ENCODE data around the gene CDADC1.
"Not testable (repeated sequence)": the region's sequence is repeated elsewhere in the genome, so short reads cannot be mapped to it uniquely, and the experiment has no call there.

CDADC1 gene

DNA sequence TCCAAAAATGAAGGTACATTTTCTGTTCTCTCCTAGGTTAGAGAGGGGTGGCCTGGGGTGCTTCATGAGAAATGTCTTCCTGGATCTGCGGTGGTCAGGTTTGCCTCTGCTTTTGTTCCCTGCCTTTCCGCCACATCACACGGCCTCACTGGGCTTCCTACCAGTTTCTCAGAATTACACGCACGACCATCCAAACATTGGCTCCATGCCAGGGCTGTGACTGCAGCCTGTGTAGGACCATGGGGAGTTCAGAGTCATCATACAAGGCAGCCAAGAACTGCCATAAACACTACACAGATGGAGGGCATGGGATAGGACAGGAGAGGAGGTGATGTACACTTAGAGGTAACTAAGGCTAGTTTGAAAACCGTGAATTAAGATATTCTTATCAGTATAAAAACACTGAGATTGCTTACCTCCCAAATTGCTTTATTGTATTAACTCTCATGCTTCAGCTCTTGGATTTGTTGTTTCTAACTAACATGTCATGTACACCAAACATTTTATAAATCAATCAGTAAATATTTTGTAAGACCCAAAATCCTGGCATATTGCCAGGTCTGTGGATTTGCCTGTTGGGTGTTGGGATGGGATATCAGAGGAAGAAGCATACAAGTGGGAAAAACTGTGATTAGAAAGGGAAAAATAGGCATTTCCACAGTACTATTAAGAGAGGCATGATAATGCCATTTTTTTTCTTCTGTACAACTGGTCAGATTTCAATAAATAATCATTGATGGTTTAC lies 45.2 kb downstream of the CDADC1 start:
- Mint-ChIP-seq H3K9me3 (no peaks in the 10 kb centered on the region), H3K36me3 (ENCODE audit: low read depth) (no peaks in the 10 kb centered on the region), H3K27me3 (ENCODE audit: low read depth) (no peaks in the 10 kb centered on the region), H3K27ac (no peak overlapping the region), H3K4me1 (ENCODE audit: low read depth) (peaks cover 4% of the 10 kb centered on the region), H3K4me3 (no peak overlapping the region)
- DNase-seq (ENCODE audit: low spot score) = no peak

DNA sequence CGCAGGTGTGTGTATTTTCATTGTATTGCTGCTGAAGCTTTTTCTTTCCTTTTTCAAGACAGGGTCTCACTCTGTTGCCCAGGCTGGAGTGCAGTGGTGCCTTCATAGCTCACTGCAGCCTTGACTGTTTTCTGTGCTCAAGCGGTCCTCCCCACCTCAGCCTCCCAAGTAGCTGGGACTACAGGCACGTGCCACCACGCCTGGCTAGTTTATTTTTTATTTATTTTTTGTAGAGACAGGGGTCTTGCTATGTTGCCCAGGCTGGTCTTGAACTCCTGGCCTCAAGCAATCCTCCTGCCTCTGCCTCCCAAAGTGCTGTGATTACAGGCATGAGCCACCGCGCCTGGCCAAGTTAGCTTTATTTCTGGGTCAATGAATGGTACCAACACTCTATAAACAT lies 47.0 kb downstream of the CDADC1 start:
- not testable (repeated sequence) for H3K36me3 Mint-ChIP-seq (ENCODE audit: low read depth); H3K4me3 Mint-ChIP-seq; H3K9me3 Mint-ChIP-seq; H3K4me1 Mint-ChIP-seq (ENCODE audit: low read depth); H3K27me3 Mint-ChIP-seq (ENCODE audit: low read depth); DNase-seq (ENCODE audit: low spot score); H3K27ac Mint-ChIP-seq

DNA sequence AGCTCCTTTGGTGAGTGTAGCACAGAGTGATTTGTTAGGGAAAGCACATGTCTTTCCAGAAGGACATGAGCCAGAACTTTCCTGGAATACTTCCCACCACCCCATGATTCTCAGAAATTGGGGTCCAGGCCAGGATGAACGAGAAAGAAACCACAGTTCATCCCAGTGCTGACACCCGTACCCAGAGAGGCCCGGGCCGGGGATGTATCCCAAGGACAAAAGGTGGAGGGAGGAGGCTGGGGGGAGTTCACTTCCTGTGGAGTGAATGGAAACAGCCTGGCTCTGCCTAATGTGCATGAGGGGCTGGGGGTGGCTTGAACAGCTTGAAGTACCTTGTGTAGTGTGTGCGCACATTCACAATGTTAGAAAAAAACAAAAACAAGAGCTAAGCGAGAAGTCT lies 47.5 kb downstream of the CDADC1 start:
- DNase-seq (ENCODE audit: low spot score) = no peak
- H3K27me3 Mint-ChIP-seq (ENCODE audit: low read depth) = no peaks in the 10 kb centered on the region
- H3K36me3 Mint-ChIP-seq (ENCODE audit: low read depth) = no peaks in the 10 kb centered on the region
- no peak overlapping the region for H3K4me3 Mint-ChIP-seq
- peaks cover 4% of the 10 kb centered on the region for H3K4me1 Mint-ChIP-seq (ENCODE audit: low read depth)
- H3K9me3 Mint-ChIP-seq = no peaks in the 10 kb centered on the region
- no peak overlapping the region for H3K27ac Mint-ChIP-seq

DNA sequence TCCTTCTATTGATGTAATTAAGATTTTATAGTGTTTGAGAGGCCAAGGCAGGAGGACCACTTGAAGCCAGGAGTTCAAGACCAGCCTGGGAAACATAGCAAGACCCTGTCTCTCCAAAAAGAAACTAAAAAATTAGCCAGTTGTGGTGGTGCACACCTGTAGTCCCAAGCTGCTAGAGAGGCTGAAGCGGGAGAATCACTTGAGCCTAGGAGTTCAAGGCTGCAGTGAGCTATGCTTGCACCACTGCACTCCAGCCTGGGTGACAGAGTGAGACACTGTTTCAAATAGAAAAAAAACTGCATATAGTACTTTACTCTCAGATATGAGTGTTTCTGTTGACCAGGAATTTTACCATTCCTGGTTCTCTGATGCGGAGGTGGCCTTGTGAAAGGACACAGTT lies 48.9 kb downstream of the CDADC1 start:
- no peak overlapping the region for H3K4me3 Mint-ChIP-seq
- no peak for DNase-seq (ENCODE audit: low spot score)
- no peak overlapping the region for H3K27ac Mint-ChIP-seq
- H3K4me1 Mint-ChIP-seq (ENCODE audit: low read depth) = peaks cover 10% of the 10 kb centered on the region
- H3K27me3 Mint-ChIP-seq (ENCODE audit: low read depth) = no peaks in the 10 kb centered on the region
- H3K9me3 Mint-ChIP-seq = no peaks in the 10 kb centered on the region
- no peaks in the 10 kb centered on the region for H3K36me3 Mint-ChIP-seq (ENCODE audit: low read depth)

DNA sequence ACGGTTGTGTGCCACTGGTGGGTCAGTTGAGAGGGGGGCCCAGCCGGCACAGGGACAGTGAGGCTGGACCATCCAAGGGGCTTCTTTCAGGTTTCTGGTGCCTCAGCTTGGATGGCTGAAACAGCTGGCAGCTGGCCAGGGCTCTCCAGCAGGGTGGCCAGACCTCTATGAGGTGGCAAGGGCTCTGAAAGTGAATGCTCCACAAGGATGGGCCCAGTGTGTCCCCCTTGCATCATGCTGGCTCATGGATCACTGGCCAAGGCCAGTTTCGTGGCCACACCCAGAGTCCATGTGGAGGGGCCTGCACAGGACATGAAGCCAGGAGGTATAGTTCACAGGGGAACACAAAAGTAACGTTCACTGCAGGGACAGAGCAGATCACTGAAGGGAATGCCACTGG lies 49.6 kb downstream of the CDADC1 start:
- no peaks in the 10 kb centered on the region for H3K36me3 Mint-ChIP-seq (ENCODE audit: low read depth)
- no peak overlapping the region for H3K4me3 Mint-ChIP-seq
- H3K9me3 Mint-ChIP-seq = no peaks in the 10 kb centered on the region
- no peak for DNase-seq (ENCODE audit: low spot score)
- no peaks in the 10 kb centered on the region for H3K27me3 Mint-ChIP-seq (ENCODE audit: low read depth)
- no peak overlapping the region for H3K27ac Mint-ChIP-seq
- peaks cover 16% of the 10 kb centered on the region for H3K4me1 Mint-ChIP-seq (ENCODE audit: low read depth)

DNA sequence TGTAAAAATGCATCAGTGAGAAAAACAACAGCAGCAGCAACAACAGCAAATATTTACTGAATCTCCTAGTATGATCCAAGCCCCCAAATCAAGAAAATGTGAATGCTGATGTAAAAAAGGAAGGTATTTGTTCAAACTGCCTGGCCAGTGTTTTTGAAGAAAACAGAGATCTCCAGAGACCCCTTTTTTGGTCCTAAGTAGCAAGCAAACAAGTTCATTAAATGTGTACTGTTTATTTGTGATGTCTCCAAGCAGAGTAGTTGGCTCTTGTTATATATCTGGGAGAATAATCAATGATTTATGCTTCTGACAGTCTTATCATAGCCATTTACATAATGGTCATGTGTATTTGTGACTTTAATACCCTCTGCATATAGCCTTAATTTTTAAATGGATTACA lies 50.7 kb downstream of the CDADC1 start:
- DNase-seq (ENCODE audit: low spot score) = no peak
- H3K27ac Mint-ChIP-seq = no peak overlapping the region
- H3K4me3 Mint-ChIP-seq = no peak overlapping the region
- H3K36me3 Mint-ChIP-seq (ENCODE audit: low read depth) = no peaks in the 10 kb centered on the region
- H3K27me3 Mint-ChIP-seq (ENCODE audit: low read depth) = no peaks in the 10 kb centered on the region
- no peaks in the 10 kb centered on the region for H3K9me3 Mint-ChIP-seq
- H3K4me1 Mint-ChIP-seq (ENCODE audit: low read depth) = peaks cover 11% of the 10 kb centered on the region

DNA sequence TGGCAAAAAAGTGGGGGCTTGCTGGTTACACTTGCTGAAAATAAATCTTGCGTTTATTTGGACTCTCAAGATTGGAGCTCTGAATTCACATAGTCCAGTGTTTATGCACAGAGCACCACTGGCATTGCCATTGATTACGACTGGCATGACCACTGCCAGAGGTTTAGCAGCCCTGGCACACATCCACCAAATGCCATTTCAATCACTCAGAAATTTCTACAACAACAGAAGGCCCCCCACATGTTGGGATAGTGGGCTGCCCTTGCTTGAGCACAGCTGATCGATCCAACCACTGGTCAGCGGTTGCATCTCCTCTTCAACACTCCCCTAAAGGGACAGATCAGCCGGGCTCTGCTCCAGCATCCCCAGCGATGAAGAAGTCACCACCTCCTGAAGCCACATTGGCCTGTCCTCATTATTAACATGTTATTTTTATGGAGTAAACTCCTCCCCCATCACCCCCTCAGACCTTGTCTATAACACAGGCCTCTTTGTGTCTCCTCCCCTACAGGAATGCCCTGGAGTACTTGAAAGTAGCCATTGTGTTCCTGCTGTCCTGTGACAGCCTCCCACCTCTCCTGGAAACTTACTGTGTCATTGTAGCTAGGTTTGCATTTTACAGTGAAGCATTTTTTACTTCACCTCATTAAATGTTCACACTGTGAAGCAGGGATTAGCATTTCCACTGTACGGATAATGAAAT lies 51.3 kb downstream of the CDADC1 start:
- Mint-ChIP-seq H3K4me3 (no peak overlapping the region), H3K4me1 (ENCODE audit: low read depth) (peaks cover 11% of the 10 kb centered on the region), H3K27ac (no peak overlapping the region), H3K9me3 (no peaks in the 10 kb centered on the region), H3K36me3 (ENCODE audit: low read depth) (no peaks in the 10 kb centered on the region), H3K27me3 (ENCODE audit: low read depth) (no peaks in the 10 kb centered on the region)
- no peak for DNase-seq (ENCODE audit: low spot score)

DNA sequence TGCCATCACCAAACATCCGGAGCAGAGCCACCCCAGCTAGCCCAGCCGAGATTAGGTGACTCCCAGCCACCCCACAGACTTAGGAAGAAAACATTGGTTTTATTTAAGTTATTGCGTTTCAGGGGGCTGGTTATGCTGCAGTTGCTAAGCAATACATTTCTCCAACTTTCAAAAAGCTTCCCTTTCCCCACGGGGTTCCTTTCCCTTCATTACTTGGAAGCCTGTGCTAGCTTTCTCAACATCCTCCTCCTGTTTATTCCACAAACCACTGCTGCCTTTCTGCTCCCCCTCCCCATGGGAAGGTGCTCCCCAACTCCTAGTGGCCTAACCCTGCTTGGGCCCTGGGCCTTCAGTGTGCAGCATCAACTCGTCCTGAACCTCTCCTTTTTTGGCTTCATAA lies 52.6 kb downstream of the CDADC1 start:
- H3K27me3 Mint-ChIP-seq (ENCODE audit: low read depth) = no peaks in the 10 kb centered on the region
- no peak overlapping the region for H3K27ac Mint-ChIP-seq
- H3K9me3 Mint-ChIP-seq = no peaks in the 10 kb centered on the region
- H3K4me3 Mint-ChIP-seq = no peak overlapping the region
- H3K36me3 Mint-ChIP-seq (ENCODE audit: low read depth) = no peaks in the 10 kb centered on the region
- peaks cover 11% of the 10 kb centered on the region for H3K4me1 Mint-ChIP-seq (ENCODE audit: low read depth)
- DNase-seq (ENCODE audit: low spot score) = no peak

DNA sequence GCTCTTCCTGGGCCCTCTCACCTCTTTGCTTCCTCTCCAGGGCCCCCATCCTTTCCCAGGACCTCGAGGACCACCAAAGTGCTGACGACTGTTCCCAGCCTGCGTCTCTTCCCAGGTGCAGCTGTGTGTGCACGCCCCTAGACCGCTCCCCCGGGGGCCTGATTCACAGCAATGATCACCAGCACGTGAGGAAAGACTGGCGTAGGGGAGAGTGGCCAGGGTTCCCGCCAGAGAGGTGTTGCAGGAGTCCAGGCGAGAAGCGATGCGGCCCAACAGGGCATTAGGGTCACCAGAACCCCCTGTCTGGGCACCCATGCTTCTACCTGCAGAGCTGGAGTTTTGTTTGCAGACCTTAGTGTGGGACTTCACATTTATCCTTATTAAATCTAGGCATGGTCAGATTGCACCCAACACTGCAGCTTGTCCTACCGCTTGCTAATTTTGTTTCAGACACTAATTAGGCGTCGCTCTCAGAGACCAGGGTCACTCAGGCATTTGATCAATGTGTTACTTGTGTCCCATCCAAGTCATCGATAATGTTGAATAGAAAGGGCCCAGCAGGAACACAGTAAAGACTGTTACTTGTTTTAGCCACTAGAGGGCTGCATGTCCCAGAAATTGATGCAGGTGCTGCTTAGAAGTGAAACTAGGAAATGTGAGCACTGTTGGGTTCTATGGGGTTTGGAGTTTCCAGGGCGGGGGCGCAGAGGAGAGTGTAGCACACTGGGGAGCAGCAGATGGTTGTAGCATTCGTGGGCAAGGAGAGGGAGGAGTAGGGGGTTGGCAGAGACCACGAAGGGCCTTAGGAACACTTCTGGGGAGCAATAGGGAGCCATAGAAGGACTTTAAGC lies 53.2 kb downstream of the CDADC1 start:
- Mint-ChIP-seq H3K27me3 (ENCODE audit: low read depth) (no peaks in the 10 kb centered on the region), H3K9me3 (no peaks in the 10 kb centered on the region), H3K4me3 (peak overlapping the region; percentile 65), H3K36me3 (ENCODE audit: low read depth) (no peaks in the 10 kb centered on the region), H3K4me1 (ENCODE audit: low read depth) (peaks cover 11% of the 10 kb centered on the region), H3K27ac (peak overlapping the region; percentile 84)
- peak; percentile 71 for DNase-seq (ENCODE audit: low spot score)

DNA sequence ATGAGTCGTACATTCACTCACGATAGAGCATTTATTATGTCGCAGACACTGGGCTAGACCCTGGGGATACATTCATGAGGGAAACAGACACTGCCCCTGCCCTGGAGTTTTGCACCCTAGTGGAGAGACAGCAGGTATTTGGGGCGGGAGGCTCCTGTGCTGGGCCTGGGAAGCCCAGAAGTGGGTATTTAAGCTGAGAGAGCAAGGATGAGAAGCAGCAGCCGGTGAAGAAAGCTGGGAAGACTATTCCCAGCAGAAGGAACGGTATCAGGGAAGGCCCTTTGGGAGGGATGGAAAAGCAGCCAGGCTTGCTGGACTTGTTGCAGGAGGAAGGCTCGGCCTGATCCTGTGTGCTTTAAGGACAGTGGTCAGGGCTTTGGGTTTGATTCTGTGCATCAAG lies 54.5 kb downstream of the CDADC1 start:
- no peak overlapping the region for H3K27ac Mint-ChIP-seq
- H3K9me3 Mint-ChIP-seq = no peaks in the 10 kb centered on the region
- no peak overlapping the region for H3K4me3 Mint-ChIP-seq
- DNase-seq (ENCODE audit: low spot score) = no peak
- no peaks in the 10 kb centered on the region for H3K27me3 Mint-ChIP-seq (ENCODE audit: low read depth)
- H3K36me3 Mint-ChIP-seq (ENCODE audit: low read depth) = no peaks in the 10 kb centered on the region
- peaks cover 11% of the 10 kb centered on the region for H3K4me1 Mint-ChIP-seq (ENCODE audit: low read depth)

DNA sequence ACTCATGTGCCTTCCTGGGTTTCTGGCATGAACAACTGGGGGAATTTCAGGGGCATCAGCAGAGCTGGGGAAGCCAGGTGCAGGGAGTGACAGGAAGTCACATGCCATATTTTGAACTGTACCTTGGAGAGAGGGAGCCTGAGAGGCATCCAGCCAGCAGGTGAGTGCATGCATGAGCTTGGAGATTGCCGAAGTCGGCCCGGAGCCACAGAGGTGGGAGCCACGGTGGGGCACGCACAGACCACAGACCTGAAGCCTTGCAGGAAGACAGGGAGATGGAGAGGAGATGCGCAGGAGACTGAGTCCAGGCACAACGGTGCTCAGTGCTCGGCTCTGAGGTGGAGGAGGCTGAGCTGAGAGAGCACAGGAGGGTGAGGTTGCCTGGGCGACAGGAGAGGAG lies 55.1 kb downstream of the CDADC1 start:
- H3K27me3 Mint-ChIP-seq (ENCODE audit: low read depth) = no peaks in the 10 kb centered on the region
- H3K27ac Mint-ChIP-seq = no peak overlapping the region
- no peak overlapping the region for H3K4me3 Mint-ChIP-seq
- no peaks in the 10 kb centered on the region for H3K9me3 Mint-ChIP-seq
- peaks cover 11% of the 10 kb centered on the region for H3K4me1 Mint-ChIP-seq (ENCODE audit: low read depth)
- H3K36me3 Mint-ChIP-seq (ENCODE audit: low read depth) = no peaks in the 10 kb centered on the region
- no peak for DNase-seq (ENCODE audit: low spot score)

DNA sequence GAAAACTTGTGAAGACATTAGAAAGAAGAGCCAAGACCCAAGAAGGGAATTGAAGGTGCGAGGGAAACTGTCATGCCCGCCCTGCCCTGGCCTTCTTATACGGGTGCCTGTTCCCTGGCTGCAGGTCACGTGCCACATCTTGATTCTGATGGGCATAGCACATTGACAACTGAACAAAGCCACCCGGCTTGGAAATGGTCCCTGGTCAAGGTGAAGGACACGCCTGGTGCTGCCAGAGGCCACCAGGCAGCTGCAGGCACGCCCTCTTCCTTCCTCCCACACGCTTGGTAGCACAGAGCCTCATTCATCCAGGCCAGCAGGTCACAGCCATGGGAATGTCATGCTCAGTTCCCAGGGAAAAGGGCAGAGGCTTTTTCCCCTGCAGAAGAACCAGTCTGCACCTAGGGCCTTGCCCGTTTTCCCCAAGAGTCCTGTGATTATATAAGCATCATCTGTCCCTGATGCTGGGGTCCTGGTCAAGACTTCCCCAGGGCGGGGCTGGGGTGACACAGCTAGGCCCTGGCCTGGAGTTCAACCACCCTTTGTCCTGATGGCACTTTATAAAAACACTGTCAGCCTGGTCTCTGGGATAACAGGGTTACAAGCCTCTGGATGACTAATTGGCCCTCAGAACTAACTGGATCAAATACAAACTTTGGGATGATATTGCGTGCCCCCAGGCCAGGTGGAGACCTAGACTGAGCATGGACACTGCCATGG lies 56.0 kb downstream of the CDADC1 start:
- Mint-ChIP-seq H3K27me3 (ENCODE audit: low read depth) (no peaks in the 10 kb centered on the region), H3K9me3 (no peaks in the 10 kb centered on the region), H3K4me3 (no peak overlapping the region), H3K36me3 (ENCODE audit: low read depth) (no peaks in the 10 kb centered on the region), H3K4me1 (ENCODE audit: low read depth) (peaks cover 11% of the 10 kb centered on the region), H3K27ac (no peak overlapping the region)
- DNase-seq (ENCODE audit: low spot score) = no peak

DNA sequence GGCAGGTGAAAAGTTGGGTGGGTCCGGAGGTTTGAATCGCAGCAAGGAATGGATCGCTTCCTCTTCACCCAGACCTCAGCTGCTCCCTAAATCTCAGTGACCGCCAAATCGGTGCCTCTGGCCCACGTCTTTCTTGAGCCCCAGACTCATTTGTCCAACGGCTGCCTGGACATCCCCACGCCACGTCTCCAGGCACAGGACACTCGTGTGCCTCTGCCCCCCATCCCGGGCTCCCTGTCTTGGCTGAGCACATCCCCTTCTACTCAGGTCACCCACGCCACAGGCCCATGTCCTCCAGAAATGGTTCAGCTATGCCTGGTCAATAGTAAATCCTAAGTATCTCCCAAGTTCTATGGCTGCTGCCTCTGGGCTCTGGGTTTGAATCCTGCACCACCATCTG lies 56.6 kb downstream of the CDADC1 start:
- Mint-ChIP-seq H3K27ac (no peak overlapping the region), H3K4me3 (no peak overlapping the region), H3K27me3 (ENCODE audit: low read depth) (no peaks in the 10 kb centered on the region), H3K36me3 (ENCODE audit: low read depth) (no peaks in the 10 kb centered on the region), H3K9me3 (no peaks in the 10 kb centered on the region), H3K4me1 (ENCODE audit: low read depth) (peaks cover 11% of the 10 kb centered on the region)
- no peak for DNase-seq (ENCODE audit: low spot score)
